Middle frontal gyrus (tissue), 1 donor: Measurements from ENCODE around the gene APBA2.

Experiments used
- DNase-seq: peaks from one replicate; pipeline ENCODE4 v3.0.0-alpha.2; 2015; ENCODE audit warnings: low spot score; ENCODE audit errors: extremely low spot score

The APBA2 gene

GRCh38 chr15:28914483-28915023 is 28.8 kb downstream of the APBA2 start:
- no peak for DNase-seq

- DNase-seq, result no peak
Observed at GRCh38 chr15:28915041-28915810, 29.5 kb downstream of the APBA2 start.

GRCh38 chr15:28915935-28916334 is 30.2 kb downstream of the APBA2 start:
- DNase-seq, result no peak

GRCh38 chr15:28917791-28918140 is 32.0 kb downstream of the APBA2 start:
- no peak for DNase-seq

GRCh38 chr15:28918141-28918983 is 32.6 kb downstream of the APBA2 start:
- no peak for DNase-seq

GRCh38 chr15:28919201-28919635 is 33.4 kb downstream of the APBA2 start:
- DNase-seq, result no peak

GRCh38 chr15:28919679-28920655 is 34.2 kb downstream of the APBA2 start:
- no peak for DNase-seq

GRCh38 chr15:28920781-28921331 is 35.1 kb downstream of the APBA2 start:
- DNase-seq, result no peak

- DNase-seq, result no peak
Observed at GRCh38 chr15:28921336-28921735, 35.6 kb downstream of the APBA2 start.

- no peak for DNase-seq
Observed at GRCh38 chr15:28921919-28922706, 36.3 kb downstream of the APBA2 start.

GRCh38 chr15:28922707-28923012 is 36.9 kb downstream of the APBA2 start:
- DNase-seq, result no peak

- no peak for DNase-seq
Observed at GRCh38 chr15:28923726-28924280, 38.0 kb downstream of the APBA2 start.

- DNase-seq, result no peak
Observed at GRCh38 chr15:28927043-28927442, 41.3 kb downstream of the APBA2 start.

- no peak for DNase-seq
Observed at GRCh38 chr15:28929200-28929599, 43.4 kb downstream of the APBA2 start.

- DNase-seq, result no peak
Observed at GRCh38 chr15:28930011-28930410, 44.2 kb downstream of the APBA2 start.

GRCh38 chr15:28930476-28931291 is 44.9 kb downstream of the APBA2 start:
- no peak for DNase-seq

- DNase-seq, result no peak
Observed at GRCh38 chr15:28931828-28932227, 46.1 kb downstream of the APBA2 start.

GRCh38 chr15:28932361-28932760 is 46.6 kb downstream of the APBA2 start:
- no peak for DNase-seq
